ENCODE data around the gene RBM47.
"Not testable (repeated sequence)": the region's sequence is repeated elsewhere in the genome, so short reads cannot be mapped to it uniquely, and the experiment has no call there.

Gene RBM47

GRCh38 chr4:40406340-40406739, 223.3 kb downstream of the RBM47 start:
- DNase-seq (ENCODE audit: low spot score), result no peak

DNA sequence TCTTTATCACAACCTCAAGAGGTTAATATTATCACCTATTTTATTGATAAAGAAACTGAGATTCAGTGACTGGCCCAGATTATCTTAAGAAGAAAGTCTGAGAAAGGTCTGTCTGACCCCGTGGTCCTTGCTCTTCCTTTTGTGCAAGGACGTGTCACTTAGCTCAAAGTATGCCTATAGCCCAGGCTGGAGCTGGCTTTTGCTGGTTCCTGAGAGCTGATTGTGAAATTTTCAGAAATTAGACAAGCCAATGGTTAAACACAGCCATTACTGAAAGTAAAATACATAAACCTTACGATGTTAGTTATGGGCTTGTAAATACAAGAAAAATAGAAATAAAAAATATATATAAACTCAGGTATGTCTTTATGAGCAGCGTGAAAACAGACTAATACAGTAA, 224.5 kb downstream of the RBM47 start:
- no peak for DNase-seq (ENCODE audit: low spot score)

DNA sequence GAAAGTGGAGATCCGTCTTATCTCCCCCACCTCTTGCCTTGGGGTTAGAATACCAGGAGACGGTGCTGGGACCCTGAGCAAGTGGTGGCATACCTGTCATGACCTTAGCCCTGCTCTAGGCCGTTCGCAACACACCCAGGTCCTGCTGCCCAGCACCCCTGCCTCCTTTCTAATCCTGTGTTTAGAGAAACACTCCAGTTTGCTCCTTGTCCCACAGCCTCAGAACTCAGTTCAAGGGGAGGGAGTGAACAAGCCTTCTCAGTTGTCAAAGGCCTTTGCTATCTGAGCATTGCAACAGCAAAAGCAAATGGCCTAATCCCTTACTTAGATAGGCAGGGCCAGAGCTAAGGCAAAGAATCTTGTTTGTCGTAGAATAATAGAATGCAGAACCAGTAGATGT, 226.6 kb downstream of the RBM47 start:
- no peak for DNase-seq (ENCODE audit: low spot score)

DNA sequence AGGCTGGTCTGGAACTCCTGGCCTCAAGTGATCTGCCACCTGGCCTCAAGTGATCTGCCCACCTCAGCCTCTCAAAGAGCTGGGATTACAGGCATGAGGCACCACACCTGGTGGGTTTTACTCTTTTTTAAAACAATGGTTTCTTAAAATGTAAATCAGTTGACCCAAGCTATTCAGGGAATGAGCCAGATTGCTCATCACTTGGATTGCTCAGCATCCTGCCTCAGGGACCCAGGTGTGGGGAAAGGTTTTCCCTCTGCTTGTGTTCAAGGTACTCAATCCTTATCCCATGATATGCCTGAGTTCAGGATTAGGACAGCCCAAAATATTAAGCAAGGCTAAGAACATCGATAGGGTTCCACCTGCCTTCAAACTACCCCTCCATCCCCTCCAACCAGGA, 227.1 kb downstream of the RBM47 start:
- DNase-seq (ENCODE audit: low spot score), result no peak

- DNase-seq (ENCODE audit: low spot score), result no peak
Measured at GRCh38 chr4:40401631-40402030, 228.0 kb downstream of the RBM47 start.

GRCh38 chr4:40401096-40401495, 228.6 kb downstream of the RBM47 start:
- DNase-seq (ENCODE audit: low spot score), result no peak

DNA sequence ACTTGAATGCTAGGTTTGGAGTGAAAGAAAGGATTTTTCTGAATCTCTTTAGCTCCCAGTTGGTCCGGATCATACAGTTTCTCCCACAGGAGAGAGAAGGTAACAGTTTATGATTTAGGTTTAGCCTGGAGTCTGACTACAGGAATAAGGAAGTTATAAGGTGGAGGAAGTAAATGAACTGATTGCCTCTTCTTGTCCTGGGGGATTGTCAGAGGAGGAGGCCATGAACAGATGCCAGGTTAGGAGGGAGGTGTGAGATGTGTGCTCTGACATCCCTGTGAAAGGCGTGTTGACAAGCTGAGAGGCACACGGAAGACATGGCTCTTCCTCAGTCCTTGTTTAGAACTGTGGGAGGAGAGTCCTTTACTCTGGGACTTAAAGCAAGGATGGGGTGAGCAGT, 230.1 kb downstream of the RBM47 start:
- DNase-seq (ENCODE audit: low spot score), result no peak

GRCh38 chr4:40395908-40396793, 233.5 kb downstream of the RBM47 start:
- no peak for DNase-seq (ENCODE audit: low spot score)

GRCh38 chr4:40395166-40395900, 234.3 kb downstream of the RBM47 start:
- no peak for DNase-seq (ENCODE audit: low spot score)

DNA sequence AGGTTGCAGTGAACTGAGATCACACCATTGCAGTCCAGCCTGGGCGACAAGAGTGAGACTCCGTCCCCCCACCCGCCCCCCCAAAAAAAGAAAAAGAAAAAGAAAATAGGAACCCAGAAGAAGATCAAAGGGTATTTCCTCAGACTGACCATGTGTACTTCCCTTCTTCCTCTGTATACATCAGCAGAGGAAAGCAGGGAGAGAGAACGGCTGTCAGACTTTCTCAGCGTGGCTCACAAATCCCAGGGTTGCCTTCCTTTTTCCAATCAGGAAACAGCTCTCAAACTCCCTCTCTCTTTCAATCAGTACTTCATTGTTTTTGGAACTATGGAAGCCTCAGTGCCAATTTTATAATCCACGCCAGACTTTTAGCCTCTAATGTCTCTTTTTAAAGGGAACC, 235.4 kb downstream of the RBM47 start:
- DNase-seq (ENCODE audit: low spot score), result no peak

DNA sequence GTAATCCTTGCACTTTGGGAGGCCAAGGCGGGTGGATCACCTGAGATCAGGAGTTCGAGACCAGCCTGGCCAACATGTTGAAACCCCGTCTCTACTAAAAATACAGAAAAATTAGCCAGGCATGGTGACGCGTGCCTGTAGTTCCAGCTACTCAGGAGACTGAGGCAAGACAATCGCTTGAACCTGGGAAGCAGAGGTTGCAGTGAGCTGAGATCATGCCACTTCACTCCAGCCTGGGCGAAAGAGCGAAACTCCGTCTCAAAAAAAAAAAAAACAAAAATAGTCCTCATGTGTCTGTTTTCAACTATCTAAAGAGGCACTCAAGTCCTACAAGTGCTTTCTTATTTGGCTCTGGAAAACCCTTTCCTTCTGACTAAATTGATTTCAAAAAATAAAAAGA, 237.4 kb downstream of the RBM47 start:
- not testable (repeated sequence) for DNase-seq (ENCODE audit: low spot score)

DNA sequence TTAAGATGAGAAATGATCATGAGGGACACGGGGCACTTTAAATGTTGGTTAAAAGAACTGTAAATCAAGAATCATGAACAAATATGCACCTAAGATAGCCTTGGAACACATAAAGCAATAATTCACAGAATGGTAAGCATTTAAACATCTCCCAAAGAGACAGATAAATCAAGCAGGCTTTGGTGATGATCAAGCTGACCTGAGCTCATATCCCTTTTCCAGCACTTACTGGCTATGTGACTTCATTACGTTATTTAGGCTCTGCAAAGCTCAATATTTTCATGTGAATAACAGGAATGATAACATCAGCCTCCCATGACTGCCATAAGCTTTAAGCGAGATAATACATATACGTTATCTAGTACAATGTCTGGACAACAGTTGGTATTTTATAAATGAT, 239.7 kb downstream of the RBM47 start:
- no peak for DNase-seq (ENCODE audit: low spot score)

DNA sequence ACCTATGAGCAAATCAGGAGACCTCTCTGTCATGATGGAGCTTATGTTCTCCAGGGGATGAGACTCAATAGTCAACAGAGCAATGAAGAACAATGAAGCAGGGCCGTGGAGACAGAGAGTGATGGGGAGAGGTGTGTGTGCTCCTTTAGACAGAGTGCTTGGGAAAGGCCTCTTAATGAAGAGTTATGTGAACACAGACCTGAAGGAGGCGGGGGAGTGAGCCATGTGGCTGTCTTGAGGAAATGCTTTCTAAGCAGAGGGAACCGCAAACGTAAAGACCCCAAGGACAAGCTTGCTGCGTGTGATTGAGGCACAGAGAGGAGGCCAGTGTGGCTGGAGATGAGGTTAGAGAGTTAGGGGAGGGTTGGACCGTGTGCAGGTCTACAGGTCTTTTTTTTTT, 241.4 kb downstream of the RBM47 start:
- no peak for DNase-seq (ENCODE audit: low spot score)

DNA sequence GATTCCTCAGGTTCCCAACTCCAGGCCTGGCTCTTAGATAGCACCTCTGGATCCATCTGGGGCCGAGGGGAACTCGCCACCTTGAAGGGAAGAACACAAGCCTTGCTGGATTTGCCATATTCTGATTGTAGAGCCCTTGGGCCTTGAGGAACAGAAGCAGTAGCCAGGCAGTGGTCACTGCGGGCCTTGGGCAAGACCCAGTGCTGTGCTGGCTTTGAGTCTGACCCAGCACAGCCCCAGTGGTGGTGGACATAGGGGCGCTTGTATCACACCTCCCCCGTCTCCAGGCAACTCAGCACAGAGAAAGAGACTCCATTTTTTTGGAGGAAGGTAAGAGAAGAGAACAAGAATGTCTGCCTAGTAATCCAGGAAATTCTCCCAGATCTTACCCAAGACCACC, 249.0 kb downstream of the RBM47 start:
- DNase-seq (ENCODE audit: low spot score), result no peak

DNA sequence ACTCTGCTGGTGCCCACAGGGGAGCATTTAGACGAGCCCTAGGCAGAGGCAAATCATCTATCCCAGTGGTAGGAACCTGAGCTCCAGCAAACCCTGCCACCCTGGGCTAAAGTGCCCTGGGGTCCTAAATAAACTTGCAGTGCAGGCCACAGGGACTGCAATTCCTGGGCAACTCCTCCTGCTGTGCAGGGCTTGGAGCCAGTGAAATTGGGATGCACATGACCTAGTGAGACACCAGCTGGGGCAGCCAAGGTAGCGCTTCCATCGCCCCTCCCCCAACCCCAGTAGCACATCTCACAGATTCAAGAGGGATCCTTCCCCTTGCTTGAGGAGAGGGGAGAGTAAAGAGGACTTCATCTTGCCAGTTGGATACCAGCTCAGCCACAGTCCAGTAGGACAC, 250.4 kb downstream of the RBM47 start:
- DNase-seq (ENCODE audit: low spot score), result no peak

GRCh38 chr4:40378619-40379018, 251.0 kb downstream of the RBM47 start:
- no peak for DNase-seq (ENCODE audit: low spot score)

GRCh38 chr4:40377512-40378365, 251.9 kb downstream of the RBM47 start:
- DNase-seq (ENCODE audit: low spot score), result no peak

DNA sequence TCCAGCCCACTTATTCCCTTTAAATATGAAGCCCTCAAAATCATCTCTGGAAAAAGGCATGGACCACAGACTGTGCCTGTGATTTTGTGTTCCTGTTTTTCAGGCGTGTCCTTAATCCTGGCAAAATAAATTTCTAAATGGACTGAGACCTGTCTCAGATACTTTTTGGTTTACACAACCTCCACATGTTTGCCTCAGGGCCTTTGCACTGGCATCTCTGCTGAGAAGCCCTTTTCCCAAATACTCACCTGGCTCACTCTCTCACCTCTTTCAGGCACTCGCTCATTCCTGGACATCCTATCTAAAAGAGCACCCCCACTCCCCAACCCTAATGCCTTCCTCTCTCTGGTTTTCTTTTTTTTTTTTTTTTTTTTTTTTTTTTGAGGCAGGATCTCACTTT, 254.0 kb downstream of the RBM47 start:
- DNase-seq (ENCODE audit: low spot score), result no peak

DNA sequence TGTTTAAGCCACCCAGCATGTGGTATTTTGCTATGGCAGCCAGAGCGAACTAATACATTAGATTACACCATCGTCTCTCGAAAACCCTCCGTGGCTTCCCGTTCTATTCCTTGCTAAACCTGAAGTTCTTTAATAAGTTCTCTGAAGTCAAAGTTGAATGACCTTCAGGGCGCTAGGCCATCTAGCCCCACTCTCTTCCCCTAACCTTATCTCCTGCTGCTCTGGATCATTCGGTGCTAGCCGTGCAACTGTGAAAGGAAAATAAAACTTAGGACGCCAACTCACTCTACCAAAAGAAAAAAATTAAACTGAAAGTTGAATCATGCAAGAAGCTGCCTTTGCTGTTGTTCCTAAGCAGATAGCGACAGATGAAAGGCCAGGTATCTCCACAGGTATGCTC, 254.6 kb downstream of the RBM47 start:
- no peak for DNase-seq (ENCODE audit: low spot score)

DNA sequence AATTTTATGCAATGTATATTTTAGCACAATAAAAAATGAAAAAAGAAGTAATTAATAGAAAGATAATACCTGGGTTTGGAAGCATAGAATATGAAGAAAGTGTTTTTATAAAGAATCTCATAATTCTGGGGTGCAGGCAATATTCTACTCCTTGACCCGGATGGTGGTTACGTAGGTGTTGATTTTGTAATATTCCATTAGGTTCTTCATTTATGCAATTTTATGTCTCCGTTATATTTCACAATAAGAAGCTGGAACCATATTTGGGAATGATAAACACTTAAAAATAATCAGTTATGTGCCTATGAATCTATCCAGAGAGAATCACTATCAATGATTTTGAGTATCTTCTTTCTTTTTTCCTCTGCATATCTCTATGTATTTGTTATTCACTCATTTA, 256.0 kb downstream of the RBM47 start:
- DNase-seq (ENCODE audit: low spot score), result no peak

Data from hematopoietic multipotent progenitor cell treated with erythropoietin and hydrocortisone succinate and interleukin-3 and kit ligand, for 15 days (in vitro differentiated cells).